IPS-18c (cell line): ENCODE results near the gene SLIT1.

ENCODE experiments used
- H3K4me3 ChIP-seq: 2 replicates; pipeline ENCODE4 v1.7.0; 2013; ENCODE audit warnings: low read depth, mild to moderate bottlenecking, low read length, moderate library complexity; ENCODE audit not compliant: insufficient read depth
- H3K9me3 ChIP-seq: one replicate; pipeline ENCODE4 v1.6.1; 2013; ENCODE audit warnings: mild to moderate bottlenecking, low read length, moderate library complexity; ENCODE audit not compliant: control insufficient read depth, insufficient read depth

Gene SLIT1

GRCh38 chr10:97069026-97069425 lies 116.7 kb downstream of the SLIT1 start:
- Histone ChIP-seq H3K4me3 (no peak overlapping the region), H3K9me3 (no peaks in the 10 kb centered on the region)

GRCh38 chr10:97067716-97068391 lies 117.9 kb downstream of the SLIT1 start:
- H3K9me3 ChIP-seq: no peaks in the 10 kb centered on the region

GRCh38 chr10:97066877-97067555 lies 118.7 kb downstream of the SLIT1 start:
- no peaks in the 10 kb centered on the region for H3K9me3 ChIP-seq
- no peak overlapping the region for H3K4me3 ChIP-seq

More at GRCh38 chr10:97067716-97068391, 117.9 kb downstream of the SLIT1 start:
- no peak overlapping the region for H3K4me3 ChIP-seq

GRCh38 chr10:97065686-97066660 lies 119.8 kb downstream of the SLIT1 start:
- H3K4me3 ChIP-seq: no peak overlapping the region
- no peaks in the 10 kb centered on the region for H3K9me3 ChIP-seq

GRCh38 chr10:97065128-97065527 lies 120.6 kb downstream of the SLIT1 start:
- Histone ChIP-seq H3K4me3 (no peak overlapping the region), H3K9me3 (no peaks in the 10 kb centered on the region)

GRCh38 chr10:97063983-97064837 lies 121.5 kb downstream of the SLIT1 start:
- no peak overlapping the region for H3K4me3 ChIP-seq
- no peaks in the 10 kb centered on the region for H3K9me3 ChIP-seq

GRCh38 chr10:97063271-97063982 lies 122.3 kb downstream of the SLIT1 start:
- Histone ChIP-seq H3K4me3 (no peak overlapping the region), H3K9me3 (no peaks in the 10 kb centered on the region)

GRCh38 chr10:97062456-97062855 lies 123.3 kb downstream of the SLIT1 start:
- H3K9me3 ChIP-seq: no peaks in the 10 kb centered on the region

GRCh38 chr10:97062046-97062445 lies 123.7 kb downstream of the SLIT1 start:
- Histone ChIP-seq H3K9me3 (no peaks in the 10 kb centered on the region), H3K4me3 (no peak overlapping the region)

More at GRCh38 chr10:97062456-97062855, 123.3 kb downstream of the SLIT1 start:
- H3K4me3 ChIP-seq: no peak overlapping the region

- Histone ChIP-seq H3K4me3 (no peak overlapping the region), H3K9me3 (no peaks in the 10 kb centered on the region)
Observed at GRCh38 chr10:97061423-97061822, 124.3 kb downstream of the SLIT1 start.

GRCh38 chr10:97060441-97061084 lies 125.2 kb downstream of the SLIT1 start:
- no peaks in the 10 kb centered on the region for H3K9me3 ChIP-seq

GRCh38 chr10:97059872-97060205 lies 125.9 kb downstream of the SLIT1 start:
- H3K9me3 ChIP-seq: no peaks in the 10 kb centered on the region
- H3K4me3 ChIP-seq: no peak overlapping the region

More at GRCh38 chr10:97060441-97061084, 125.2 kb downstream of the SLIT1 start:
- H3K4me3 ChIP-seq: no peak overlapping the region

- Histone ChIP-seq H3K9me3 (no peaks in the 10 kb centered on the region), H3K4me3 (no peak overlapping the region)
Observed at GRCh38 chr10:97059006-97059871, 126.5 kb downstream of the SLIT1 start.

GRCh38 chr10:97058521-97058920 lies 127.2 kb downstream of the SLIT1 start:
- Histone ChIP-seq H3K9me3 (no peaks in the 10 kb centered on the region), H3K4me3 (no peak overlapping the region)
